Measurements from ENCODE around the gene ZNF554.

- TF ChIP-seq POLR2AphosphoS5 (IDR thresholded peaks at IDR 0.05; ENCODE audit: low read depth, low read length) (no peak), TAF1 (IDR thresholded peaks at IDR 0.05; ENCODE audit: borderline replicate concordance, insufficient read depth, low read length) (no peak), REST (IDR thresholded peaks at IDR 0.05; ENCODE audit: insufficient read depth in 1 of 2, low read depth in 2 of 2, low read length in 2 of 2) (no peak), FOXP2 (optimal IDR thresholded peaks at IDR 0.05; ENCODE audit: borderline replicate concordance, extremely low read depth, extremely low read length, insufficient read depth) (no peak)
Measured at GRCh38 chr19:2841855-2842574, 22.3 kb downstream of the ZNF554 start.
